K562 (cell line): Measurements from ENCODE around the gene ITPR1. TPM values are rescaled to one million over a fixed set of nuclear protein-coding genes. Genes with fewer than 3 reads are reported as not detected.
A peak's percentile ranks its signal among the peaks of the same experiment; 100 is the strongest.

Source experiments
- ARID4B ChIP-seq: sonication (generic); formaldehyde crosslinking; IDR thresholded peaks from 2 replicates; pipeline ENCODE4 v1.8.0; 2022; ENCODE audit warnings: mild to moderate bottlenecking, missing genetic modification reagents
- CBFB ChIP-seq: sonication (generic); formaldehyde crosslinking; IDR thresholded peaks from 2 replicates; pipeline ENCODE4 v1.4.0; 2020; ENCODE audit warnings: mild to moderate bottlenecking, missing genetic modification reagents
- CEBPG ChIP-seq, 3 experiments: fragments of 200-800 bp in 1 of 3; sonication (Bioruptor generic) in 1 of 3; sonication (generic) in 1 of 3; formaldehyde crosslinking in 1 of 3; IDR thresholded peaks in 2 of 3; conservative IDR thresholded peaks in 1 of 3; 2 replicates each; pipeline versions ENCODE4 v1.6.1 to v1.8.0; 2016 to 2022; ENCODE audit warnings: missing compliant biosample characterization in 2 of 3, missing genetic modification characterization in 2 of 3, mild to moderate bottlenecking in 1 of 3, missing genetic modification reagents in 1 of 3
- GABPB2 ChIP-seq: fragments of 250-450 bp; sonication (Bioruptor Pico); conservative IDR thresholded peaks from 2 replicates; pipeline ENCODE4 v1.5.1; 2021; ENCODE audit warnings: mild to moderate bottlenecking
- HDAC3 ChIP-seq: fragments of 450-650 bp; IDR thresholded peaks from 2 replicates; pipeline ENCODE4 v1.6.1; 2018; ENCODE audit warnings: borderline replicate concordance, mild to moderate bottlenecking, moderate library complexity; ENCODE audit not compliant: partially characterized antibody
- JUND ChIP-seq, 2 experiments: IDR thresholded peaks; 2 replicates in 1 of 2; 3 replicates in 1 of 2; pipeline ENCODE4 v1.6.1; 2011; ENCODE audit warnings: borderline replicate concordance in 2 of 2, low read depth in 2 of 2, low read length in 2 of 2, improper control_type of control experiment in 1 of 2, missing biosample characterization in 1 of 2, missing genetic modification characterization in 1 of 2, missing genetic modification reagents in 1 of 2
- KDM1A ChIP-seq, 2 experiments: fragments of 450-650 bp; IDR thresholded peaks; 2 replicates each; pipeline ENCODE4 v1.6.1; 2016; ENCODE audit warnings: mild to moderate bottlenecking in 2 of 2
- KLF6 ChIP-seq: fragments of 250-450 bp; sonication (Bioruptor Pico); IDR thresholded peaks from 2 replicates; pipeline ENCODE4 v1.4.0; 2020; ENCODE audit warnings: mild to moderate bottlenecking, moderate library complexity, borderline replicate concordance
- MTA3 ChIP-seq: fragments of 450-650 bp; formaldehyde crosslinking; IDR thresholded peaks from 2 replicates; pipeline ENCODE4 v1.6.1; 2017; ENCODE audit warnings: mild to moderate bottlenecking, borderline replicate concordance
- NCOR1 ChIP-seq: fragments of 450-650 bp; IDR thresholded peaks from 2 replicates; pipeline ENCODE4 v1.6.1; 2016; ENCODE audit warnings: mild to moderate bottlenecking, moderate library complexity
- RBM34 ChIP-seq: fragments of 200-400 bp; formaldehyde crosslinking; IDR thresholded peaks from 2 replicates; pipeline ENCODE4 v1.6.1; 2018; ENCODE audit warnings: low read length, borderline replicate concordance; ENCODE audit not compliant: insufficient read depth
- TGIF2 ChIP-seq: sonication (generic); formaldehyde crosslinking; IDR thresholded peaks from 2 replicates; pipeline ENCODE4 v1.8.1; 2022; ENCODE audit warnings: mild to moderate bottlenecking, missing genetic modification reagents, moderate library complexity
- ZFP36 ChIP-seq: fragments of 150-350 bp; IDR thresholded peaks from 2 replicates; pipeline ENCODE4 v1.6.1; 2018; ENCODE audit warnings: low read length, low read depth; ENCODE audit not compliant: partially characterized antibody
- ZMIZ1 ChIP-seq, 2 experiments: fragments of 150-350 bp in 1 of 2; IDR thresholded peaks; 2 replicates each; pipeline ENCODE4 v1.6.1; 2012 to 2016; ENCODE audit warnings: low read depth in 2 of 2, low read length in 2 of 2, mild to moderate bottlenecking in 1 of 2, moderate library complexity in 1 of 2
- ZNF124 ChIP-seq: sonication (generic); formaldehyde crosslinking; IDR thresholded peaks from 2 replicates; pipeline ENCODE4 v1.8.1; 2022; ENCODE audit warnings: missing genetic modification reagents
- ZNF398 ChIP-seq: fragments of 250-450 bp; sonication (Bioruptor Pico); IDR thresholded peaks from 2 replicates; pipeline ENCODE4 v1.8.0; 2021; ENCODE audit warnings: moderate library complexity, mild to moderate bottlenecking, inconsistent platforms
- ZNF444 ChIP-seq: fragments of 250-450 bp; sonication (Bioruptor Pico); IDR thresholded peaks from 2 replicates; pipeline ENCODE4 v1.4.0; 2020; ENCODE audit warnings: mild to moderate bottlenecking, moderate library complexity
- polyA plus RNA-seq, 8 experiments: library from polyadenylated mRNA; depleted of rRNA in 4 of 8; stranded (reverse) in 5 of 8; unstranded in 3 of 8; fragments of >200 nt; fragmentation: Nextera tagmentation in 2 of 8; fragmentation: Illumina TruSeq in 1 of 8; extraction: Ambion mirVana in 2 of 8; extraction: Trizol in 1 of 8; gene quantifications; 2 replicates each; pipeline versions ENCODE4 v1.2.1 to v1.2.3, GENCODE V29; 2011 to 2014; ENCODE audit warnings: inconsistent platforms in 1 of 8, missing spikeins in 1 of 8
- total RNA-seq, 7 experiments: library from RNA; depleted of rRNA in 6 of 7; stranded (reverse); fragments of >200 nt in 6 of 7; fragmentation: Illumina TruSeq in 2 of 7; extraction: Trizol in 2 of 7; gene quantifications; 2 replicates each; pipeline versions ENCODE4 v1.2.1 to v1.2.3, GENCODE V29; 2011 to 2021; ENCODE audit warnings: low replicate concordance in 1 of 7

The ITPR1 gene
- total and polyA plus RNA-seq, 9 of the 15 experiments (the other 6 are each of a cell fraction or from before 2014, with no cell fraction given): 22.4 to 40.0 (median 27.4) TPM

GRCh38 chr3:4531478-4532025, 38.4 kb downstream of the ITPR1 start (continued):
- TF ChIP-seq ARID4B (no peak), ZMIZ1 (IDR thresholded peaks at IDR 0.05; ENCODE audit: low read depth in 2 of 2, low read length in 2 of 2) (peak in 1 of 2 experiments; percentile 85; a peak in 2 of 4 replicates), KLF6 (CRISPR knock-in tag) (no peak), GABPB2 (CRISPR knock-in tag) (no peak), JUND (IDR thresholded peaks at IDR 0.05; ENCODE audit: borderline replicate concordance, low read depth, low read length) (peak; percentile 100), JUND (tag; IDR thresholded peaks at IDR 0.05; ENCODE audit: borderline replicate concordance, low read depth, low read length) (peak; percentile 99), ZFP36 (no peak), CBFB (CRISPR knock-in tag) (no peak), MTA3 (peak; percentile 88), ZNF398 (CRISPR knock-in tag) (no peak), RBM34 (no peak), KDM1A (IDR thresholded peaks at IDR 0.05) (peak; percentile 82 to 87), CEBPG (CRISPR knock-in tag; IDR thresholded peaks at IDR 0.05) (no peak), CEBPG (tag; conservative IDR thresholded peaks at IDR 0.05 in 1 of 2, IDR thresholded peaks at IDR 0.05 in 1 of 2) (peak; percentile 72 to 73), HDAC3 (peak; percentile 41), NCOR1 (peak; percentile 75), ZNF444 (no peak), ZNF124 (CRISPR knock-in tag) (no peak), TGIF2 (no peak)
